ENCODE data around the gene C2CD2L.

GRCh38 chr11:119092880-119093842 is 14.0 kb upstream of the C2CD2L start:
- no peak for TF ChIP-seq SOX6 (IDR thresholded peaks at IDR 0.05)
- no peak for TF ChIP-seq SOX6 (CRISPR knock-in tag; IDR thresholded peaks at IDR 0.05)
- no peak for TF ChIP-seq HHEX (CRISPR knock-in tag; IDR thresholded peaks at IDR 0.05)
- no peak for TF ChIP-seq CTCF (CRISPR knock-in tag; IDR thresholded peaks at IDR 0.05)
- no peak for TF ChIP-seq PITX1 (CRISPR knock-in tag; IDR thresholded peaks at IDR 0.05)
- TF ChIP-seq ATF7 (IDR thresholded peaks at IDR 0.05) = no peak
- no peak for TF ChIP-seq ATF7 (CRISPR knock-in tag; IDR thresholded peaks at IDR 0.05)
- no peak for TF ChIP-seq SMAD1 (CRISPR knock-in tag; IDR thresholded peaks at IDR 0.05; ENCODE audit: borderline replicate concordance, low read depth)
- no peak for TF ChIP-seq ATF2 (CRISPR knock-in tag; IDR thresholded peaks at IDR 0.05)
- no peak for TF ChIP-seq SETDB1 (CRISPR knock-in tag; IDR thresholded peaks at IDR 0.05; ENCODE audit: borderline replicate concordance)
- no peak; the same call in 1 of the 2 replicates for TF ChIP-seq NFYC (CRISPR knock-in tag; IDR thresholded peaks at IDR 0.05)
- TF ChIP-seq MLX (CRISPR knock-in tag; IDR thresholded peaks at IDR 0.05) = no peak
- TF ChIP-seq CBFB (CRISPR knock-in tag; IDR thresholded peaks at IDR 0.05) = no peak
- no peak for TF ChIP-seq RAD21 (CRISPR knock-in tag; IDR thresholded peaks at IDR 0.05)
- no peak for TF ChIP-seq NAIF1 (CRISPR knock-in tag; IDR thresholded peaks at IDR 0.05; ENCODE audit: borderline replicate concordance)

Data from HepG2 (cell line).